Measurements from ENCODE around the gene ZBTB7A. TPM values are rescaled to one million over a fixed set of nuclear protein-coding genes. Genes with fewer than 3 reads are reported as not detected.

ZBTB7A gene
- total RNA-seq, 4 donors from 2014 or later, result 71.9 to 137 (median 114) TPM

GRCh38 chr19:4102339-4103079 lies 35.8 kb upstream of the ZBTB7A start:
- DNase-seq (ENCODE audit: extremely low spot score), result no peak
- 89% methylated on average over 40 of the region's 53 CpGs for WGBS
- H3K36me3 ChIP-seq, result peaks cover 60 to 99% (median 89%) of the 10 kb centered on the region in 4 donors

DNA sequence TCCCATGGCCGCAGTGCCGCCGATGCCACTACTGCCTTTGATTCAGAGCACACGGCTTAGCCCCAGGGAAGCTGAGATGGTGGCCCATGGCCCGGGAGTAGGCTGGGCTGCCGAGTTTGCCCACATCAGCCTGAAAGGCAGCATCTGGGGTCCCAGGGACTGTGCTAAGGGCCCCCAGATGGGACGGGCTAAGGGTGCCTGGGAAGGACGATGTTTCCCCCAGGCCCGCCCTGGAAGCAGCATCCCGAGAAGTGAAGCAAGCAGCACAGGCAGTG lies 34.7 kb upstream of the ZBTB7A start:
- DNase-seq (ENCODE audit: extremely low spot score), result no peak
- H3K36me3 ChIP-seq, result peaks cover 60 to 96% (median 85%) of the 10 kb centered on the region in 4 donors
- H3K4me1 ChIP-seq, result peaks cover 0 to 17% (median 3%) of the 10 kb centered on the region in 4 donors
- no peak overlapping the region for H3K4me3 ChIP-seq
- intact Hi-C loops (cut with DNase I), result no loop called here
- no peaks in the 10 kb centered on the region for H3K9me3 ChIP-seq
- no peak overlapping the region for H3K27ac ChIP-seq (replicated peaks in 1 of 4)
- TF ChIP-seq EP300 (IDR thresholded peaks at IDR 0.05), result no peak
- no peak for TF ChIP-seq CTCF (IDR thresholded peaks at IDR 0.05)
- no peak for TF ChIP-seq POLR2AphosphoS5 (IDR thresholded peaks at IDR 0.05)
- TF ChIP-seq POLR2A (IDR thresholded peaks at IDR 0.05; ENCODE audit: low read depth), result no peak
- H3K27me3 ChIP-seq, result no peaks in the 10 kb centered on the region
- whole genome bisulfite sequencing, result 93% methylated on average over 3 of the region's 10 CpGs

More at GRCh38 chr19:4102339-4103079, 35.8 kb upstream of the ZBTB7A start:
- Histone ChIP-seq H3K27ac (replicated peaks in 1 of 4) (no peak overlapping the region), H3K4me1 (peaks cover 0 to 13% (median 1%) of the 10 kb centered on the region in 4 donors), H3K4me3 (no peak overlapping the region), H3K27me3 (no peaks in the 10 kb centered on the region), H3K9me3 (no peaks in the 10 kb centered on the region)
- intact Hi-C loops (cut with DNase I), result no loop called here
- TF ChIP-seq CTCF (IDR thresholded peaks at IDR 0.05) (no peak), EP300 (IDR thresholded peaks at IDR 0.05) (no peak), POLR2A (IDR thresholded peaks at IDR 0.05; ENCODE audit: low read depth) (no peak), POLR2AphosphoS5 (IDR thresholded peaks at IDR 0.05) (no peak)

- DNase-seq (ENCODE audit: extremely low spot score), result no peak
- no peak for TF ChIP-seq POLR2AphosphoS5 (IDR thresholded peaks at IDR 0.05)
- TF ChIP-seq CTCF (IDR thresholded peaks at IDR 0.05), result no peak
- no peak for TF ChIP-seq EP300 (IDR thresholded peaks at IDR 0.05)
- TF ChIP-seq POLR2A (IDR thresholded peaks at IDR 0.05; ENCODE audit: low read depth), result no peak
- Histone ChIP-seq H3K27ac (replicated peaks in 1 of 4) (no peak overlapping the region), H3K27me3 (no peaks in the 10 kb centered on the region), H3K4me1 (peaks cover 0 to 17% (median 3%) of the 10 kb centered on the region in 4 donors), H3K36me3 (peaks cover 60 to 96% (median 81%) of the 10 kb centered on the region in 4 donors), H3K4me3 (no peak overlapping the region), H3K9me3 (no peaks in the 10 kb centered on the region)
- WGBS, result 91% methylated on average over 35 of the region's 38 CpGs
- intact Hi-C loops (cut with DNase I), result no loop called here
These were observed 34.2 kb upstream of the ZBTB7A start for GRCh38 chr19:4100647-4101495.

GRCh38 chr19:4099041-4099764 lies 32.5 kb upstream of the ZBTB7A start:
- DNase-seq (ENCODE audit: extremely low spot score), result no peak
- H3K4me3 ChIP-seq, result no peak overlapping the region

More at GRCh38 chr19:4099041-4099764, 32.5 kb upstream of the ZBTB7A start:
- TF ChIP-seq POLR2AphosphoS5 (IDR thresholded peaks at IDR 0.05) (no peak), EP300 (IDR thresholded peaks at IDR 0.05) (no peak), CTCF (IDR thresholded peaks at IDR 0.05) (no peak), POLR2A (IDR thresholded peaks at IDR 0.05; ENCODE audit: low read depth) (no peak)
- H3K36me3 ChIP-seq, result peaks cover 56 to 96% (median 82%) of the 10 kb centered on the region in 4 donors
- no CpG with 5 or more reads among the region's 38 CpGs for WGBS
- no peaks in the 10 kb centered on the region for H3K27me3 ChIP-seq
- intact Hi-C loops (cut with DNase I), result no loop called here
- H3K9me3 ChIP-seq, result no peaks in the 10 kb centered on the region
- H3K4me1 ChIP-seq, result peaks cover 0 to 17% (median 3%) of the 10 kb centered on the region in 4 donors
- no peak overlapping the region for H3K27ac ChIP-seq (replicated peaks in 1 of 4)

Data from esophagus muscularis mucosa (tissue), 4 donors.